Activated gamma-delta T cell (primary cell): Measurements from ENCODE around the gene STARD5.
"Not testable (repeated sequence)": the region's sequence is repeated elsewhere in the genome, so short reads cannot be mapped to it uniquely, and the experiment has no call there.

Experiments
- DNase-seq: peaks from one replicate; lab custom pipeline; 2025; lab: John Stamatoyannopoulos, UW
- total RNA-seq, 2 donors: gene quantifications; one replicate each; lab custom pipeline; 2026; lab: John Stamatoyannopoulos, UW

Gene STARD5
- total RNA-seq, result 10.9 to 11.3 reads per million in 2 donors

GRCh38 chr15:81323944-81324881 is at the start of gene STARD5:
Gene STARD5, minus strand, starts transcription at chr15:81324141. Its CDS starts 42 bp downstream, at chr15:81324099.
- DNase-seq, result peak; percentile 83

GRCh38 chr15:81373176-81373575 is 49.2 kb upstream of the STARD5 start:
- DNase-seq, result no peak

- DNase-seq, result no peak
These were observed 48.6 kb upstream of the STARD5 start for GRCh38 chr15:81372575-81372974.

- no peak for DNase-seq
These were observed 40.0 kb upstream of the STARD5 start for GRCh38 chr15:81363718-81364500.

GRCh38 chr15:81363276-81363675 is 39.3 kb upstream of the STARD5 start:
- DNase-seq, result no peak

GRCh38 chr15:81362790-81363189 is 38.8 kb upstream of the STARD5 start:
- no peak for DNase-seq

- DNase-seq, result no peak
These were observed 38.0 kb upstream of the STARD5 start for GRCh38 chr15:81361891-81362290.

GRCh38 chr15:81360491-81360890 is 36.5 kb upstream of the STARD5 start:
- no peak for DNase-seq

GRCh38 chr15:81358248-81358647 is 34.3 kb upstream of the STARD5 start:
- DNase-seq, result no peak

GRCh38 chr15:81357180-81357686 is 33.3 kb upstream of the STARD5 start:
- DNase-seq, result no peak

- no peak for DNase-seq
These were observed 32.3 kb upstream of the STARD5 start for GRCh38 chr15:81356252-81356651.

- no peak for DNase-seq
These were observed 27.7 kb upstream of the STARD5 start for GRCh38 chr15:81351651-81352050.

GRCh38 chr15:81349271-81349670 is 25.3 kb upstream of the STARD5 start:
- DNase-seq, result no peak

GRCh38 chr15:81348691-81349090 is 24.8 kb upstream of the STARD5 start:
- DNase-seq, result not testable (repeated sequence)

- DNase-seq, result no peak
These were observed 24.0 kb upstream of the STARD5 start for GRCh38 chr15:81347910-81348309.

GRCh38 chr15:81346611-81347010 is 22.7 kb upstream of the STARD5 start:
- no peak for DNase-seq

- no peak for DNase-seq
These were observed 19.4 kb upstream of the STARD5 start for GRCh38 chr15:81343371-81343770.

- no peak for DNase-seq
These were observed 17.4 kb upstream of the STARD5 start for GRCh38 chr15:81341351-81341750.

- no peak for DNase-seq
These were observed 15.9 kb upstream of the STARD5 start for GRCh38 chr15:81339851-81340250.

- DNase-seq, result no peak
These were observed 15.4 kb upstream of the STARD5 start for GRCh38 chr15:81339321-81339720.

GRCh38 chr15:81338170-81339007 is 14.4 kb upstream of the STARD5 start:
- no peak for DNase-seq

- DNase-seq, result no peak
These were observed 13.8 kb upstream of the STARD5 start for GRCh38 chr15:81337713-81338157.
